OCI-LY7 (cell line): ENCODE results near the gene GADD45A.
"Not testable (repeated sequence)": the region's sequence is repeated elsewhere in the genome, so short reads cannot be mapped to it uniquely, and the experiment has no call there.

Experiments
- EZH2phosphoT487 ChIP-seq: fragments of 200-600 bp; sonication (generic); IDR thresholded peaks from 2 replicates; pipeline ENCODE4 v1.6.1; 2018; ENCODE audit warnings: low read depth, borderline replicate concordance, mild to moderate bottlenecking, mixed run types, antibody characterized with exemption, low read length, moderate library complexity, mixed read lengths
- TF ChIP-seq, protein P1 (sequence below): fragments of 200-600 bp; sonication (generic); conservative IDR thresholded peaks from 2 replicates; pipeline ENCODE4 v1.5.1; 2014; ENCODE audit warnings: mild to moderate bottlenecking, antibody characterized with exemption, low read length, moderate library complexity, mixed read lengths

DNA sequence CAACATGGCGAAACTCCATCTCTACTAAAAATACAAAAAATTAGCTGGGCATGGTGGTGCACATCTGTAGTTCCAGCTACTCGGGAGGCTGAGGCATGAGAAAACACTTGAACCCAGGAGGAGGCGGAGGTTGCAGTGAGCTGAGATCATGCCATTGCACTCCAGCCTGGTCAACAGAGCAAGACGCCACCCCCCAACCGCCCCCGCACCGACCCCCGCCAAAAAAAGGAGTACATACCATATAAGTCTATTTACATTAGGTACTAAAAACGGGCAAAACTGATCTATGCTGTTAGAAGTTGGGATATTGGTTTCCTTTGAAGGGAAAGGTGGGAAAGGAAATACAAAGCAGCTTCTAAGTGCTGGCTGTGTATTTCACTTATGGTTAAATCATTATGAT, 45.3 kb downstream of the GADD45A start:
- TF ChIP-seq, protein P1, sequence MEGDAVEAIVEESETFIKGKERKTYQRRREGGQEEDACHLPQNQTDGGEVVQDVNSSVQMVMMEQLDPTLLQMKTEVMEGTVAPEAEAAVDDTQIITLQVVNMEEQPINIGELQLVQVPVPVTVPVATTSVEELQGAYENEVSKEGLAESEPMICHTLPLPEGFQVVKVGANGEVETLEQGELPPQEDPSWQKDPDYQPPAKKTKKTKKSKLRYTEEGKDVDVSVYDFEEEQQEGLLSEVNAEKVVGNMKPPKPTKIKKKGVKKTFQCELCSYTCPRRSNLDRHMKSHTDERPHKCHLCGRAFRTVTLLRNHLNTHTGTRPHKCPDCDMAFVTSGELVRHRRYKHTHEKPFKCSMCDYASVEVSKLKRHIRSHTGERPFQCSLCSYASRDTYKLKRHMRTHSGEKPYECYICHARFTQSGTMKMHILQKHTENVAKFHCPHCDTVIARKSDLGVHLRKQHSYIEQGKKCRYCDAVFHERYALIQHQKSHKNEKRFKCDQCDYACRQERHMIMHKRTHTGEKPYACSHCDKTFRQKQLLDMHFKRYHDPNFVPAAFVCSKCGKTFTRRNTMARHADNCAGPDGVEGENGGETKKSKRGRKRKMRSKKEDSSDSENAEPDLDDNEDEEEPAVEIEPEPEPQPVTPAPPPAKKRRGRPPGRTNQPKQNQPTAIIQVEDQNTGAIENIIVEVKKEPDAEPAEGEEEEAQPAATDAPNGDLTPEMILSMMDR: not testable (repeated sequence)
- not testable (repeated sequence) for TF ChIP-seq EZH2phosphoT487
